SK-N-SH treated with all-trans-retinoic acid at 6 μM for 48 hours (cell line): ENCODE results near the gene TLE6.

Experiments
- ATAC-seq: fragments of 200-7000 bp; cut with Tn5 transposase; 3 replicates; pipeline ENCODE4 v1.9.1; 2020; ENCODE audit warnings: mild to moderate bottlenecking, moderate library complexity
- BACH2 ChIP-seq: fragments of 250-450 bp; sonication (Bioruptor Pico); IDR thresholded peaks from 2 replicates; pipeline ENCODE4 v1.9.0; 2021; ENCODE audit warnings: mild to moderate bottlenecking, borderline replicate concordance
- CREB5 ChIP-seq: fragments of 250-450 bp; sonication (Bioruptor Pico); IDR thresholded peaks from 2 replicates; pipeline ENCODE4 v1.5.1; 2020; ENCODE audit warnings: low read depth, mild to moderate bottlenecking, moderate library complexity
- ESRRG ChIP-seq: fragments of 250-450 bp; sonication (Bioruptor Pico); IDR thresholded peaks from 2 replicates; pipeline ENCODE4 v1.6.1; 2021; ENCODE audit warnings: mild to moderate bottlenecking
- GLIS3 ChIP-seq: fragments of 250-450 bp; sonication (Bioruptor Pico); IDR thresholded peaks from 2 replicates; pipeline ENCODE4 v1.5.0; 2020; ENCODE audit warnings: mild to moderate bottlenecking, moderate library complexity
- PATZ1 ChIP-seq: fragments of 250-450 bp; sonication (Bioruptor Pico); IDR thresholded peaks from 2 replicates; pipeline ENCODE4 v1.8.0; 2020; ENCODE audit warnings: mild to moderate bottlenecking, moderate library complexity, borderline replicate concordance
- POU6F1 ChIP-seq: fragments of 250-450 bp; sonication (Bioruptor Pico); IDR thresholded peaks from 2 replicates; pipeline ENCODE4 v1.8.0; 2021; ENCODE audit warnings: low read depth, mild to moderate bottlenecking, moderate library complexity, borderline replicate concordance
- PPARA ChIP-seq: fragments of 250-450 bp; sonication (Bioruptor Pico); IDR thresholded peaks from 2 replicates; pipeline ENCODE4 v1.5.0; 2020; ENCODE audit warnings: mild to moderate bottlenecking, borderline replicate concordance
- RARB ChIP-seq: fragments of 250-450 bp; sonication (Bioruptor Pico); IDR thresholded peaks from 2 replicates; pipeline ENCODE4 v1.8.0; 2021; ENCODE audit warnings: mild to moderate bottlenecking, moderate library complexity
- SNAI2 ChIP-seq: fragments of 250-450 bp; sonication (Bioruptor Pico); IDR thresholded peaks from 2 replicates; pipeline ENCODE4 v1.5.0; 2020; ENCODE audit warnings: mild to moderate bottlenecking, moderate library complexity
- TOX ChIP-seq: fragments of 250-450 bp; sonication (Bioruptor Pico); IDR thresholded peaks from 2 replicates; pipeline ENCODE4 v1.8.0; 2021; ENCODE audit warnings: mild to moderate bottlenecking, moderate library complexity, borderline replicate concordance
- ZC3H10 ChIP-seq: fragments of 250-450 bp; sonication (Bioruptor Pico); IDR thresholded peaks from 2 replicates; pipeline ENCODE4 v1.5.1; 2021; ENCODE audit warnings: mild to moderate bottlenecking, moderate library complexity
- ZNF565 ChIP-seq: fragments of 450-650 bp; formaldehyde crosslinking; conservative IDR thresholded peaks from 2 replicates; pipeline ENCODE4 v1.5.0; 2020; ENCODE audit warnings: low read depth, mild to moderate bottlenecking, moderate library complexity

Gene TLE6

GRCh38 chr19:3042621-3043267 lies 65.4 kb downstream of the TLE6 start:
- no peak for TF ChIP-seq GLIS3 (CRISPR knock-in tag)
- no peak for TF ChIP-seq RARB (CRISPR knock-in tag)
- TF ChIP-seq PATZ1 (CRISPR knock-in tag): no peak
- no peak for TF ChIP-seq ZNF565 (CRISPR knock-in tag)
- TF ChIP-seq PPARA (CRISPR knock-in tag): no peak
- no peak for TF ChIP-seq ESRRG (CRISPR knock-in tag)
- TF ChIP-seq TOX: no peak
- TF ChIP-seq CREB5 (CRISPR knock-in tag): no peak
- no peak for TF ChIP-seq BACH2 (CRISPR knock-in tag)
- TF ChIP-seq SNAI2 (CRISPR knock-in tag): no peak
- TF ChIP-seq ZC3H10 (CRISPR knock-in tag): no peak
- TF ChIP-seq POU6F1 (CRISPR knock-in tag): no peak

More at GRCh38 chr19:3042621-3043267, 65.4 kb downstream of the TLE6 start:
- no peak for ATAC-seq
